Upper lobe of left lung (tissue), 4 donors: Measurements from ENCODE around the gene SLC26A1.

ENCODE experiments used
- CTCF ChIP-seq, 6 experiments: fragments of 450-650 bp in 4 of 6; fragments of 200-600 bp in 2 of 6; sonication (generic) in 2 of 6; IDR thresholded peaks; one replicate each; pipeline ENCODE4 v1.5.1; 2016 to 2019; ENCODE audit warnings: antibody characterized with exemption in 6 of 6
- EP300 ChIP-seq, 4 donors: sonication (generic); formaldehyde crosslinking; IDR thresholded peaks; one replicate each; pipeline ENCODE4 v1.5.1; 2017; ENCODE audit warnings: antibody characterized with exemption in 4 of 4, control low read depth in 2 of 4
- POLR2A ChIP-seq, 4 donors: fragments of 450-650 bp; IDR thresholded peaks; one replicate each; pipeline ENCODE4 v1.5.1; 2016 to 2017; ENCODE audit warnings: antibody characterized with exemption in 4 of 4, mild to moderate bottlenecking in 2 of 4
- POLR2AphosphoS5 ChIP-seq, 2 donors: sonication (generic); formaldehyde crosslinking; IDR thresholded peaks; one replicate each; pipeline ENCODE4 v1.5.1; 2017; ENCODE audit warnings: antibody characterized with exemption in 2 of 2

- TF ChIP-seq CTCF (IDR thresholded peaks at IDR 0.05) (no peak), POLR2AphosphoS5 (IDR thresholded peaks at IDR 0.05) (no peak), POLR2A (IDR thresholded peaks at IDR 0.05) (no peak), EP300 (IDR thresholded peaks at IDR 0.05) (no peak)
Measured at GRCh38 chr4:951594-952468, 41.4 kb downstream of the SLC26A1 start.
